ENCODE data around the gene SH3RF3.

DNA sequence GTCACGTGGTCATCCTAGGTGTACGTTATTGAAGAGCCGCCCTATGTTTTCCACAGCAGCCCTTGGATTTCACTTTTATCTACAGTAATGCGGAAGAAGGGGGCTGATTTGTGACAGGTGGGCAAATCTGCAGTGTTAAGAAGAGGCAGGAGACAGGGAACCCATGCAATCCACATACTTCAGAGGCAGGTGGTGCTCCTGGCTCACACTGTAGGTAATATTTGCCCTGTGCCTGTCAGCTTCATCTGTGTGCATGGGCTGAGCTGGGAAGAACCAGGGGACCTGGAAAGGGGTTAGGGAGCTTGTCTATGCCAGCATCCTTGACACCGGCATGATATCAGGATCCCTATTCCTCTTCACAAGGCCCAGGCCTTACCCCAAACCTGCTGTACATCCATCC is 183.9 kb downstream of the SH3RF3 start:
- no peak for TF ChIP-seq POLR2A (IDR thresholded peaks at IDR 0.05)
- TF ChIP-seq, protein P1, sequence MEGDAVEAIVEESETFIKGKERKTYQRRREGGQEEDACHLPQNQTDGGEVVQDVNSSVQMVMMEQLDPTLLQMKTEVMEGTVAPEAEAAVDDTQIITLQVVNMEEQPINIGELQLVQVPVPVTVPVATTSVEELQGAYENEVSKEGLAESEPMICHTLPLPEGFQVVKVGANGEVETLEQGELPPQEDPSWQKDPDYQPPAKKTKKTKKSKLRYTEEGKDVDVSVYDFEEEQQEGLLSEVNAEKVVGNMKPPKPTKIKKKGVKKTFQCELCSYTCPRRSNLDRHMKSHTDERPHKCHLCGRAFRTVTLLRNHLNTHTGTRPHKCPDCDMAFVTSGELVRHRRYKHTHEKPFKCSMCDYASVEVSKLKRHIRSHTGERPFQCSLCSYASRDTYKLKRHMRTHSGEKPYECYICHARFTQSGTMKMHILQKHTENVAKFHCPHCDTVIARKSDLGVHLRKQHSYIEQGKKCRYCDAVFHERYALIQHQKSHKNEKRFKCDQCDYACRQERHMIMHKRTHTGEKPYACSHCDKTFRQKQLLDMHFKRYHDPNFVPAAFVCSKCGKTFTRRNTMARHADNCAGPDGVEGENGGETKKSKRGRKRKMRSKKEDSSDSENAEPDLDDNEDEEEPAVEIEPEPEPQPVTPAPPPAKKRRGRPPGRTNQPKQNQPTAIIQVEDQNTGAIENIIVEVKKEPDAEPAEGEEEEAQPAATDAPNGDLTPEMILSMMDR (IDR thresholded peaks at IDR 0.05), result no peak

Measured in adrenal gland (tissue), 5 donors.